ENCODE measurements around the gene ARSG.

DNA sequence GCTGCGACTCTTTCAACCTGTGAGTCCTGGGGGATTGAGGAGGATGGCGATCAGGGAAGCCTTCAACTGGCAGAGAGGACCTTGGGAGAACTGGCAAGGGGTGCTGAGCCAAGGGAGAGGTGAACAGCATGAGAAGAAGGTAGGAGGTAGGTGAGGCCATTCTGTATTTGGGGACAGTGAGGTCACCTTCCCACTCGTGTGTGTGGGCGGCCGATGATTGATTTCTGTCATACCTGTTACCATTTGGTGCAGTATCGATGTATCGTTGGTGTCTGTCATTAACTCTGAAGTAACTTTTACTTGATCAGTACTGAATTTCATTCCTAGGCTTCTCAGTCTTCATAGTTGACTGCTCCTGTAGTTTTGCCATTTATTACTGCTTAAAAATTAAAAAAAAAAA lies 3.8 kb downstream of the ARSG start:
- TF ChIP-seq, protein P1, sequence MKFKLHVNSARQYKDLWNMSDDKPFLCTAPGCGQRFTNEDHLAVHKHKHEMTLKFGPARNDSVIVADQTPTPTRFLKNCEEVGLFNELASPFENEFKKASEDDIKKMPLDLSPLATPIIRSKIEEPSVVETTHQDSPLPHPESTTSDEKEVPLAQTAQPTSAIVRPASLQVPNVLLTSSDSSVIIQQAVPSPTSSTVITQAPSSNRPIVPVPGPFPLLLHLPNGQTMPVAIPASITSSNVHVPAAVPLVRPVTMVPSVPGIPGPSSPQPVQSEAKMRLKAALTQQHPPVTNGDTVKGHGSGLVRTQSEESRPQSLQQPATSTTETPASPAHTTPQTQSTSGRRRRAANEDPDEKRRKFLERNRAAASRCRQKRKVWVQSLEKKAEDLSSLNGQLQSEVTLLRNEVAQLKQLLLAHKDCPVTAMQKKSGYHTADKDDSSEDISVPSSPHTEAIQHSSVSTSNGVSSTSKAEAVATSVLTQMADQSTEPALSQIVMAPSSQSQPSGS (IDR thresholded peaks at IDR 0.05; ENCODE audit: low read length), result no peak
- TF ChIP-seq, protein P2, sequence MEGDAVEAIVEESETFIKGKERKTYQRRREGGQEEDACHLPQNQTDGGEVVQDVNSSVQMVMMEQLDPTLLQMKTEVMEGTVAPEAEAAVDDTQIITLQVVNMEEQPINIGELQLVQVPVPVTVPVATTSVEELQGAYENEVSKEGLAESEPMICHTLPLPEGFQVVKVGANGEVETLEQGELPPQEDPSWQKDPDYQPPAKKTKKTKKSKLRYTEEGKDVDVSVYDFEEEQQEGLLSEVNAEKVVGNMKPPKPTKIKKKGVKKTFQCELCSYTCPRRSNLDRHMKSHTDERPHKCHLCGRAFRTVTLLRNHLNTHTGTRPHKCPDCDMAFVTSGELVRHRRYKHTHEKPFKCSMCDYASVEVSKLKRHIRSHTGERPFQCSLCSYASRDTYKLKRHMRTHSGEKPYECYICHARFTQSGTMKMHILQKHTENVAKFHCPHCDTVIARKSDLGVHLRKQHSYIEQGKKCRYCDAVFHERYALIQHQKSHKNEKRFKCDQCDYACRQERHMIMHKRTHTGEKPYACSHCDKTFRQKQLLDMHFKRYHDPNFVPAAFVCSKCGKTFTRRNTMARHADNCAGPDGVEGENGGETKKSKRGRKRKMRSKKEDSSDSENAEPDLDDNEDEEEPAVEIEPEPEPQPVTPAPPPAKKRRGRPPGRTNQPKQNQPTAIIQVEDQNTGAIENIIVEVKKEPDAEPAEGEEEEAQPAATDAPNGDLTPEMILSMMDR (IDR thresholded peaks at IDR 0.05 in 2 of 3, conservative IDR thresholded peaks at IDR 0.05 in 1 of 3; ENCODE audit: control insufficient read depth in 2 of 3, extremely low read depth in 1 of 3, insufficient read depth in 1 of 3, low read depth in 3 of 3, low read length in 3 of 3), result no peak
- TF ChIP-seq RAD51 (IDR thresholded peaks at IDR 0.05) (no peak), POLR2AphosphoS2 (IDR thresholded peaks at IDR 0.05; ENCODE audit: low read depth, low read length) (no peak), HDGF (IDR thresholded peaks at IDR 0.05) (no peak), EZH2 (IDR thresholded peaks at IDR 0.05; ENCODE audit: borderline replicate concordance, control insufficient read depth, low read depth, low read length) (no peak), POU2F2 (IDR thresholded peaks at IDR 0.05; ENCODE audit: borderline replicate concordance, low read depth, low read length) (no peak), BHLHE40 (IDR thresholded peaks at IDR 0.05; ENCODE audit: borderline replicate concordance in 1 of 2, low read depth in 2 of 2, low read length in 1 of 2) (no peak), PAX8 (IDR thresholded peaks at IDR 0.05) (no peak)
- TF ChIP-seq, protein P3, sequence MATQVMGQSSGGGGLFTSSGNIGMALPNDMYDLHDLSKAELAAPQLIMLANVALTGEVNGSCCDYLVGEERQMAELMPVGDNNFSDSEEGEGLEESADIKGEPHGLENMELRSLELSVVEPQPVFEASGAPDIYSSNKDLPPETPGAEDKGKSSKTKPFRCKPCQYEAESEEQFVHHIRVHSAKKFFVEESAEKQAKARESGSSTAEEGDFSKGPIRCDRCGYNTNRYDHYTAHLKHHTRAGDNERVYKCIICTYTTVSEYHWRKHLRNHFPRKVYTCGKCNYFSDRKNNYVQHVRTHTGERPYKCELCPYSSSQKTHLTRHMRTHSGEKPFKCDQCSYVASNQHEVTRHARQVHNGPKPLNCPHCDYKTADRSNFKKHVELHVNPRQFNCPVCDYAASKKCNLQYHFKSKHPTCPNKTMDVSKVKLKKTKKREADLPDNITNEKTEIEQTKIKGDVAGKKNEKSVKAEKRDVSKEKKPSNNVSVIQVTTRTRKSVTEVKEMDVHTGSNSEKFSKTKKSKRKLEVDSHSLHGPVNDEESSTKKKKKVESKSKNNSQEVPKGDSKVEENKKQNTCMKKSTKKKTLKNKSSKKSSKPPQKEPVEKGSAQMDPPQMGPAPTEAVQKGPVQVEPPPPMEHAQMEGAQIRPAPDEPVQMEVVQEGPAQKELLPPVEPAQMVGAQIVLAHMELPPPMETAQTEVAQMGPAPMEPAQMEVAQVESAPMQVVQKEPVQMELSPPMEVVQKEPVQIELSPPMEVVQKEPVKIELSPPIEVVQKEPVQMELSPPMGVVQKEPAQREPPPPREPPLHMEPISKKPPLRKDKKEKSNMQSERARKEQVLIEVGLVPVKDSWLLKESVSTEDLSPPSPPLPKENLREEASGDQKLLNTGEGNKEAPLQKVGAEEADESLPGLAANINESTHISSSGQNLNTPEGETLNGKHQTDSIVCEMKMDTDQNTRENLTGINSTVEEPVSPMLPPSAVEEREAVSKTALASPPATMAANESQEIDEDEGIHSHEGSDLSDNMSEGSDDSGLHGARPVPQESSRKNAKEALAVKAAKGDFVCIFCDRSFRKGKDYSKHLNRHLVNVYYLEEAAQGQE (IDR thresholded peaks at IDR 0.05; ENCODE audit: low read depth, low read length), result no peak
- TF ChIP-seq, protein P4, sequence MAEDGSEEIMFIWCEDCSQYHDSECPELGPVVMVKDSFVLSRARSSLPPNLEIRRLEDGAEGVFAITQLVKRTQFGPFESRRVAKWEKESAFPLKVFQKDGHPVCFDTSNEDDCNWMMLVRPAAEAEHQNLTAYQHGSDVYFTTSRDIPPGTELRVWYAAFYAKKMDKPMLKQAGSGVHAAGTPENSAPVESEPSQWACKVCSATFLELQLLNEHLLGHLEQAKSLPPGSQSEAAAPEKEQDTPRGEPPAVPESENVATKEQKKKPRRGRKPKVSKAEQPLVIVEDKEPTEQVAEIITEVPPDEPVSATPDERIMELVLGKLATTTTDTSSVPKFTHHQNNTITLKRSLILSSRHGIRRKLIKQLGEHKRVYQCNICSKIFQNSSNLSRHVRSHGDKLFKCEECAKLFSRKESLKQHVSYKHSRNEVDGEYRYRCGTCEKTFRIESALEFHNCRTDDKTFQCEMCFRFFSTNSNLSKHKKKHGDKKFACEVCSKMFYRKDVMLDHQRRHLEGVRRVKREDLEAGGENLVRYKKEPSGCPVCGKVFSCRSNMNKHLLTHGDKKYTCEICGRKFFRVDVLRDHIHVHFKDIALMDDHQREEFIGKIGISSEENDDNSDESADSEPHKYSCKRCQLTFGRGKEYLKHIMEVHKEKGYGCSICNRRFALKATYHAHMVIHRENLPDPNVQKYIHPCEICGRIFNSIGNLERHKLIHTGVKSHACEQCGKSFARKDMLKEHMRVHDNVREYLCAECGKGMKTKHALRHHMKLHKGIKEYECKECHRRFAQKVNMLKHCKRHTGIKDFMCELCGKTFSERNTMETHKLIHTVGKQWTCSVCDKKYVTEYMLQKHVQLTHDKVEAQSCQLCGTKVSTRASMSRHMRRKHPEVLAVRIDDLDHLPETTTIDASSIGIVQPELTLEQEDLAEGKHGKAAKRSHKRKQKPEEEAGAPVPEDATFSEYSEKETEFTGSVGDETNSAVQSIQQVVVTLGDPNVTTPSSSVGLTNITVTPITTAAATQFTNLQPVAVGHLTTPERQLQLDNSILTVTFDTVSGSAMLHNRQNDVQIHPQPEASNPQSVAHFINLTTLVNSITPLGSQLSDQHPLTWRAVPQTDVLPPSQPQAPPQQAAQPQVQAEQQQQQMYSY (CRISPR knock-in tag; IDR thresholded peaks at IDR 0.05), result no peak
